22Rv1 (cell line): ENCODE measurements around the gene CCT6B.

Source experiments
- H3K27ac ChIP-seq: fragments of 450-650 bp; 2 replicates; pipeline ENCODE4 v1.5.1; 2017
- CTCF ChIP-seq: fragments of 450-650 bp; IDR thresholded peaks from 2 replicates; pipeline ENCODE4 v1.5.1; 2017; ENCODE audit warnings: mild to moderate bottlenecking
- ZFX ChIP-seq: fragments of 450-650 bp; IDR thresholded peaks from 2 replicates; pipeline ENCODE4 v1.6.1; 2017; ENCODE audit warnings: antibody characterized with exemption, borderline replicate concordance

CCT6B gene

GRCh38 chr17:34991606-34992005 lies 30.3 kb upstream of the CCT6B start:
- TF ChIP-seq ZFX: no peak
- TF ChIP-seq CTCF: no peak
- no peak overlapping the region for H3K27ac ChIP-seq

GRCh38 chr17:34990921-34991365 lies 29.7 kb upstream of the CCT6B start:
- TF ChIP-seq CTCF (no peak), ZFX (no peak)
- H3K27ac ChIP-seq: no peak overlapping the region

GRCh38 chr17:34989473-34989872 lies 28.2 kb upstream of the CCT6B start:
- TF ChIP-seq CTCF: no peak
- TF ChIP-seq ZFX: no peak
- H3K27ac ChIP-seq: no peak overlapping the region

- TF ChIP-seq CTCF (no peak), ZFX (no peak)
- no peak overlapping the region for H3K27ac ChIP-seq
Measured at GRCh38 chr17:34988644-34989043, 27.4 kb upstream of the CCT6B start.

GRCh38 chr17:34987232-34987631 lies 26.0 kb upstream of the CCT6B start:
- no peak for TF ChIP-seq CTCF
- TF ChIP-seq ZFX: no peak

GRCh38 chr17:34981538-34982241 lies 20.4 kb upstream of the CCT6B start:
- no peak for TF ChIP-seq CTCF
- peak overlapping the region; percentile 79 for H3K27ac ChIP-seq

More at GRCh38 chr17:34987232-34987631, 26.0 kb upstream of the CCT6B start:
- H3K27ac ChIP-seq: no peak overlapping the region

- H3K27ac ChIP-seq: peak overlapping the region; percentile 79
- TF ChIP-seq CTCF (peak; percentile 22), ZFX (no peak)
Measured at GRCh38 chr17:34980681-34981537, 19.6 kb upstream of the CCT6B start.
